ENCODE measurements around the gene GMEB1.
"Not testable (repeated sequence)": the region's sequence is repeated elsewhere in the genome, so short reads cannot be mapped to it uniquely, and the experiment has no call there.

Gene GMEB1, protein sequence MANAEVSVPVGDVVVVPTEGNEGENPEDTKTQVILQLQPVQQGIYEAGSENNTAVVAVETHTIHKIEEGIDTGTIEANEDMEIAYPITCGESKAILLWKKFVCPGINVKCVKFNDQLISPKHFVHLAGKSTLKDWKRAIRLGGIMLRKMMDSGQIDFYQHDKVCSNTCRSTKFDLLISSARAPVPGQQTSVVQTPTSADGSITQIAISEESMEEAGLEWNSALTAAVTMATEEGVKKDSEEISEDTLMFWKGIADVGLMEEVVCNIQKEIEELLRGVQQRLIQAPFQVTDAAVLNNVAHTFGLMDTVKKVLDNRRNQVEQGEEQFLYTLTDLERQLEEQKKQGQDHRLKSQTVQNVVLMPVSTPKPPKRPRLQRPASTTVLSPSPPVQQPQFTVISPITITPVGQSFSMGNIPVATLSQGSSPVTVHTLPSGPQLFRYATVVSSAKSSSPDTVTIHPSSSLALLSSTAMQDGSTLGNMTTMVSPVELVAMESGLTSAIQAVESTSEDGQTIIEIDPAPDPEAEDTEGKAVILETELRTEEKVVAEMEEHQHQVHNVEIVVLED

DNA sequence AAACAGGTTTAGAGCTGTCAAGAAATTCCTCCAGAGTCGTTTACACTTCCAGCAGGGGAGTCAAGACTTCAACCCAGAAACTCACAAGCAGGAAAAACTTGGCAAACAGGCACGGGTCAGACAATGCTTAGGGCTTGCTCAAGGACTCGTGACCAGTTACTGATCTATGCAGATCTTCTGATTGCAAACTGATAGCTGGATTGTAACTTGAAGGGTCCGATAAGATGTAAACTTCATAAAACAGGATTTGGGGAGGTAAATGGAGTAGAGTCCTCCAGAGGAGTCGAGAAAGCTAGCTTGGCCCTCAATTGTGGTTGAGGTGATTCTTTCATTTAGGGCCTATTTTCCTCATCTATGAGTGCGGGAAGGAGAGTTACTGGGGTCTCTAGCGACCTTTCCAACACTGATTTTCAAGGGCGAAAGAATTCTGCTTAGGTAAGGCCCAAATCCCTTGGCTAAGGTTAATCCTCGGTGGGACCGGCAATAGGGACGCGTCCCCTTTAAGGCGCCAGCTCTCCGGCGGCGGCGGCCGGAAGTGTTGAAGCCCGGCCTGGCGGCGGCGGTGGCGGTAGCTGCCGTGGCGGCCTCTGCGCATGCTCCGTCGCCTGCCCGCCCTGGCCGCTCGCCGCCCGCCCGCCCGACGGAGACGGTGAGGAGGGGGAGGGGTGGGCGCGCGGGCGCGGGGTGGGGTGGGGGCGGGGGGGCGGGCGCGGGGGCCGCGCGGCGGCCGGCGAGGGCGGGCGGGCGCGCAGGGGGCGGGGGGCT lies at the start of gene GMEB1:
Gene GMEB1 (plus strand): TSS at position 594 of the 765 bp plus-strand sequence. CDS start 14,829 bp downstream, outside the sequence.
- Histone ChIP-seq H3K4me3 (ENCODE audit: low read length) (peak within 1 kb of the TSS; percentile 87), H3K27ac (ENCODE audit: low read length) (peak within 1 kb of the TSS; percentile 96), H3K27me3 (ENCODE audit: control insufficient read depth, insufficient read depth, low read length) (no peaks in the 10 kb centered on the region), H3K9me3 (ENCODE audit: control insufficient read depth, low read depth, low read length) (no peaks in the 10 kb centered on the region), H3K4me1 (ENCODE audit: control insufficient read depth, low read depth, low read length) (peaks cover 12% of the 10 kb centered on the region), H3K36me3 (ENCODE audit: control insufficient read depth, low read depth, low read length) (no peaks in the 10 kb centered on the region), H3K9ac (ENCODE audit: low read length) (peak within 1 kb of the TSS; percentile 97)

DNA sequence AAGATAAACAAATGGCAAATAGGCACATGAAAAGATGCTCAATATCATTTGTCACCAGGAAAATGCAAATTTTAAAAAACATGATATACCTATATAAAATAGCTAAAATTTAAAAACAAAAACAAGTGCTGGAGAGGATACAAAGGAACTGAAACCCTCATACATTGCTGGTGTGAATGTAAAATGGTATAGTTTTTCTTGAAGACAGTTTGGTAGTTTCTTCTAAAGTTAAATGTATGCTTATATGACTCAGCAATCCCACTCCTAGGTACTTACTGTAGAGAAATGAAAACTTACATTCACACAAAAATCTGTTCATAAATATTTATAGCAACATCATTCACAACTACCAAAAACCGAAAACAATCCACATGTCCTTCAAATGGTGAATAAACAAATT lies 36.9 kb upstream of the GMEB1 start:
- Histone ChIP-seq H3K27ac (ENCODE audit: low read length) (no peak overlapping the region), H3K4me1 (ENCODE audit: control insufficient read depth, low read depth, low read length) (no peaks in the 10 kb centered on the region), H3K4me3 (ENCODE audit: low read length) (no peak overlapping the region), H3K36me3 (ENCODE audit: control insufficient read depth, low read depth, low read length) (no peaks in the 10 kb centered on the region), H3K9ac (ENCODE audit: low read length) (no peak overlapping the region), H3K27me3 (ENCODE audit: control insufficient read depth, insufficient read depth, low read length) (no peaks in the 10 kb centered on the region), H3K9me3 (ENCODE audit: control insufficient read depth, low read depth, low read length) (no peaks in the 10 kb centered on the region)

DNA sequence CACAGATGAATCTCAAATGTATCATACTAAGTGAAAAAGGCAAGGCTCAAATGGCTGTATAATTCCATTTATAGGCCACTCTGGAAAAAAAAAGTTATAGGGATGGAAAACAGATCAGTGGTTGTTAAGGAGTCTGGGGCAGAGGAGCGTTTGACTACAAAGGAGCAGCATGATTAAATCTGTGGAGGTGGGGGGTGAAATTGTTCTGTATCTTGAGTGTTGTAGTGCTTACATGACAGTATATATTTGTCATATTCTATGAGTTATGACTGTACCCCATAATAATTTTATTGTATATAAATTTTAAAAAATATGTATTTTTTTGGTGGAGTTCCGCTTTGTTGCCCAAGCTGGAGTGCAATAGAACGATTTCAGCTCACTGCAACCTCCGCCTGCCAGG lies 36.0 kb upstream of the GMEB1 start:
- no peaks in the 10 kb centered on the region for H3K9me3 ChIP-seq (ENCODE audit: control insufficient read depth, low read depth, low read length)
- H3K36me3 ChIP-seq (ENCODE audit: control insufficient read depth, low read depth, low read length) = no peaks in the 10 kb centered on the region
- H3K27me3 ChIP-seq (ENCODE audit: control insufficient read depth, insufficient read depth, low read length) = no peaks in the 10 kb centered on the region
- no peaks in the 10 kb centered on the region for H3K4me1 ChIP-seq (ENCODE audit: control insufficient read depth, low read depth, low read length)
- no peak overlapping the region for H3K27ac ChIP-seq (ENCODE audit: low read length)
- no peak overlapping the region for H3K4me3 ChIP-seq (ENCODE audit: low read length)
- no peak overlapping the region for H3K9ac ChIP-seq (ENCODE audit: low read length)

DNA sequence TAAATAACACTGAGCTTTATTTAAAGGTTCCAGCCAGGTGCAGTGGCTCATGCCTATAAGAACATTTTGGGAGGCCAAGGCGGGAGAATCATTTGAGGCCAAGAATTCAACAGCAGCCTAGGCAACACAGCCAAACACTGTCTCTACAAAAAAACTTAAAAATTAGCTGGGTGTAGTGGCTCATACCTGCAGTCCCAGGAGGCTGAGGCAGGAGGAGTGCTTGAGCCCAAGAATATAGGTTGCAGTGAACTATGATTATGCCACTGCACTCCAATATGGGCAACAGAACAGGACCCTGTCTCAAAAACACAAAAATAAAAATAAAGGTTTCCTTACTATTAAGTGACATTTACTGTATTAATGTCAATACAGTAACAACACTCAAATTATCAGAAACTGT lies 27.8 kb upstream of the GMEB1 start:
- Histone ChIP-seq H3K27me3 (ENCODE audit: control insufficient read depth, insufficient read depth, low read length) (no peaks in the 10 kb centered on the region), H3K9me3 (ENCODE audit: control insufficient read depth, low read depth, low read length) (no peaks in the 10 kb centered on the region), H3K36me3 (ENCODE audit: control insufficient read depth, low read depth, low read length) (no peaks in the 10 kb centered on the region), H3K4me3 (ENCODE audit: low read length) (no peak overlapping the region), H3K4me1 (ENCODE audit: control insufficient read depth, low read depth, low read length) (peaks cover 9% of the 10 kb centered on the region), H3K9ac (ENCODE audit: low read length) (no peak overlapping the region), H3K27ac (ENCODE audit: low read length) (no peak overlapping the region)

DNA sequence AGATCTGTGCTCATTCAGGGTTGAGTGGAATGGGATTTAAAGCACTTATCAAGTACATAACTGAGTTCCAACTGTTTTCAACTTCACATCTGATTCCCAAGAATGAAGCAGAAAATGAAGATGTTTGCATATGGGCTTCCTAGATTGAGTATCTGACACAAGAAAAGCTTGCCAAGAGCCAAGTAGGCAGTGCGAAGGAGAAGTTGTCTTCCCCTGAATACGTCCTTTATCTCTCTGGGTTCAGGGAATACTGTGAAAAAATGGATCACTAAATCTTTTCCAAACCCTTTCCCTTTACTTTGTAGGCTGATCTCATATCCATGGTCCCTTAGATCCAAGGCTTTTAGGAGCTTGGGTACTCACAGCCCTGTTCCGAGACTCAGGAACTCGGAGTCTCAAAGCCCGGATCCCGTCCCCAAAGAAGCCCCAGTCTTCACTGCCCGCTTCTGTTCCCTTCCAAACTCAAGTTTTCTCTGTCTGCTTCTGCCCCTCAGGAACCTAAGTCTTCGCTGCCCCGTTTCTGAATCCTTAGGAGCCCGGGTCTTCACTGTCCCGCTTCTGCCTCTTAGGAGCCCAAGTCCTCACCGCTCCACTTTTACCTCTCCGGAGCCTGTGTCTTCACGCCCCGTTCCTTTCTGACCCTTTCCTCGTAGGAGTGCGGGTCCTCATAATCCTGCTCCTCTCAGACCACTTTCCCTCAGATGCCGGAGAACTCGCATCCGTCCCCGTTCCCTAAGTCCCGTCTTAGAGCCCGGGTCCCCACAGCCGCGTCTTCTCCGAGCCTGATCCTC lies 26.3 kb upstream of the GMEB1 start:
- H3K27me3 ChIP-seq (ENCODE audit: control insufficient read depth, insufficient read depth, low read length) = no peaks in the 10 kb centered on the region
- no peaks in the 10 kb centered on the region for H3K36me3 ChIP-seq (ENCODE audit: control insufficient read depth, low read depth, low read length)
- H3K4me3 ChIP-seq (ENCODE audit: low read length) = peak overlapping the region; percentile 91
- peak overlapping the region; percentile 83 for H3K9ac ChIP-seq (ENCODE audit: low read length)
- peak overlapping the region; percentile 73 for H3K27ac ChIP-seq (ENCODE audit: low read length)
- H3K9me3 ChIP-seq (ENCODE audit: control insufficient read depth, low read depth, low read length) = no peaks in the 10 kb centered on the region
- peaks cover 9% of the 10 kb centered on the region for H3K4me1 ChIP-seq (ENCODE audit: control insufficient read depth, low read depth, low read length)

DNA sequence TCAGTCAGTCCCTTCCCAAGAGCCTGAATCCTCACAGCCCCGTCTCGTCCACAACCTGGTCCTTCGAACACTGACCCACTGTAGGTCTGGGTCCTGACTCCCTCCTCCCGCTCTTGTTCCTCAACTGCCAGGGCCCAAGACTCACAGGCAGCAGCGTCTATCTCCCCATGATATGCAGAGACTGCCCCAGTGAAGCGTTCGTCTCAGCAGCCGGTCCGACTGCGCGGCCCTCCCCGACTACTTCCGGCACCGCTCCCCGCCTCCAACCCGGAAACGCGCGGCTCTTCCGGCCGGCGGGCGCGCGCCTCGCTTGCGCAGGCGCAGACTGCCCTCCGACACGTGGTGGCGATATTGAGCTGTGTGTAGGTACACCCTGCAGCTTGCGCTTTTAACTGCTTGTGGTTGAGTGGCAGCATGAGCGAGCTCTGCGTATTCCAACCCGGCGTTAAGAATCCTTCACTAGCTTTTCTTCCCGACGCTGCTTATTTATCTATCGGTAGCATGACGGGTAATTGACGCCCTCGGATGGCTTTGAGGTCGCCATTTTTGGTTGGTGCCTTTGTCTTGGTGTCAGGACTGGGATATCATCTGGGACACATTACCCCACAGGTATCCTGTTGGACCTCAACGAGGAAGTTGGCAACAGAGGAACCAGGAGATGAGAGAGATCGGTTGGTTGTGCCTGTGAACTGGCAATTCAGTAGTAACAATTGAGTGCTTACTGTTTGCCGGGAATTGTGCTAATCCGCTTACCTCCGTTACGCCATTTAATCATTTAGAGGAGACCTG lies 25.5 kb upstream of the GMEB1 start, which contains the start of gene TAF12:
Gene TAF12 (minus strand): TSS at position 221 of the 789 bp plus-strand sequence. CDS start 20,986 bp downstream, outside the sequence.
- H3K27ac ChIP-seq (ENCODE audit: low read length) = peak within 1 kb of the TSS; percentile 88
- peaks cover 13% of the 10 kb centered on the region for H3K4me1 ChIP-seq (ENCODE audit: control insufficient read depth, low read depth, low read length)
- peak within 1 kb of the TSS; percentile 91 for H3K4me3 ChIP-seq (ENCODE audit: low read length)
- no peaks in the 10 kb centered on the region for H3K9me3 ChIP-seq (ENCODE audit: control insufficient read depth, low read depth, low read length)
- H3K27me3 ChIP-seq (ENCODE audit: control insufficient read depth, insufficient read depth, low read length) = no peaks in the 10 kb centered on the region
- H3K36me3 ChIP-seq (ENCODE audit: control insufficient read depth, low read depth, low read length) = no peaks in the 10 kb centered on the region
- H3K9ac ChIP-seq (ENCODE audit: low read length) = peak within 1 kb of the TSS; percentile 83

DNA sequence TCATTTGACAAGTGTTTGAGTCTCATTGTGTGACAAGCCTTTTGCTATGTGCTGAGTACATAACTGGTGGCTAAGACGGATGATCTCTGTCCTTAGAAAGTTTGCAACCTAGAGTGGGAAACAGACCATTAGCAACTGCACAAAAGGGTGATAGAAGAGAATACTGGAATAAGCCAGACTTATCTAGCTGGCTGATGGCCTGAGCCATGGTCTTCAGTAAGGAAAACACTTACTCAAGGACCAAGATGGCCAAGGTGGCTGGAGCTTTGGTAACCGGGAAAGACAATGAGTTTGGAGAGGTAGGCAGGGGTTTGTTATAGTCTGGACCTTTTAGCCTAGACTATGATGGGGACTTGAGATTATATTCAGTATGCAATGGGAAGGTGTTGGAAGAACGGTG lies 24.1 kb upstream of the GMEB1 start:
- Histone ChIP-seq H3K27me3 (ENCODE audit: control insufficient read depth, insufficient read depth, low read length) (no peaks in the 10 kb centered on the region), H3K4me1 (ENCODE audit: control insufficient read depth, low read depth, low read length) (peaks cover 16% of the 10 kb centered on the region), H3K9me3 (ENCODE audit: control insufficient read depth, low read depth, low read length) (no peaks in the 10 kb centered on the region), H3K4me3 (ENCODE audit: low read length) (no peak overlapping the region), H3K9ac (ENCODE audit: low read length) (no peak overlapping the region), H3K36me3 (ENCODE audit: control insufficient read depth, low read depth, low read length) (no peaks in the 10 kb centered on the region), H3K27ac (ENCODE audit: low read length) (no peak overlapping the region)

DNA sequence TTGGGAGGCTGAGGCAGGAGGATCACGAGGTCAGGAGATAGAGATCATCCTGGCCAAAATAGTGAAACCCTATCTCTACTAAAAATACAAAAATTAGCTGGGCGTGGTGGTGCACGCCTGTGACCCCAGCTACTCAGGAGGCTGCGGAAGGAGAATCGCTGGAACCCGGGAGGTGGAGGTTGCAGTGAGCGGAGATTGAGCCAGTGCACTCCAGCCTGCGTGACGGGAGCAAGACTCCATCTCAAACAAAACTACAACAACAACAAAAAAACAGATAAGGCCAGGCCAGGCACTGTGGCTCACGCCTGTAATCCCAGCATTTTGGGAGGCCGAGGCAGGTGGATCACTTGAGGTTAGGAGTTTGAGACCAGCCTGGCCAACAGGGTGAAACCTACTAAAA lies 23.2 kb upstream of the GMEB1 start:
- H3K4me1 ChIP-seq (ENCODE audit: control insufficient read depth, low read depth, low read length) = peaks cover 16% of the 10 kb centered on the region
- not testable (repeated sequence) for H3K36me3 ChIP-seq (ENCODE audit: control insufficient read depth, low read depth, low read length); H3K27me3 ChIP-seq (ENCODE audit: control insufficient read depth, insufficient read depth, low read length); H3K9me3 ChIP-seq (ENCODE audit: control insufficient read depth, low read depth, low read length); H3K27ac ChIP-seq (ENCODE audit: low read length); H3K9ac ChIP-seq (ENCODE audit: low read length); H3K4me3 ChIP-seq (ENCODE audit: low read length)

DNA sequence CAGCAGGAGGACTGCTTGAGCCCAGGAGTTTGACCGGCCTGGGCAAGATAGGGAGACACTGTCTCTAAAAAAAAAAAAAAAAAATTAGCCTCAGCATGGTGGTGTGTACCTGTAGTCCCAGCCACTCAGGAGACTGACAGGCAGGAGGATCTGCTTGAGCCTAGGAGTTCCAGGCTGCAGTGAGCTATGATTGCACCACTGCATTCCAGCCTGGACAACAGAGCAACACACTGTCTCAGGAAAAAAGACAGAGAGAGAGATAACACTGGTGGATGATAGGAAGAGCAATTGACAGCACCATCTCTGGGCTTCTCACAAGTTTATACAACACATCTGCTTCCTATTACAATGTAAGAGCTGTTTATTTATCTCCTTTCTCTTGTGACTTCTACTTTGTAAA lies 22.5 kb upstream of the GMEB1 start:
- no peak overlapping the region for H3K9ac ChIP-seq (ENCODE audit: low read length)
- no peak overlapping the region for H3K27ac ChIP-seq (ENCODE audit: low read length)
- no peaks in the 10 kb centered on the region for H3K9me3 ChIP-seq (ENCODE audit: control insufficient read depth, low read depth, low read length)
- no peaks in the 10 kb centered on the region for H3K36me3 ChIP-seq (ENCODE audit: control insufficient read depth, low read depth, low read length)
- H3K27me3 ChIP-seq (ENCODE audit: control insufficient read depth, insufficient read depth, low read length) = no peaks in the 10 kb centered on the region
- peaks cover 16% of the 10 kb centered on the region for H3K4me1 ChIP-seq (ENCODE audit: control insufficient read depth, low read depth, low read length)
- H3K4me3 ChIP-seq (ENCODE audit: low read length) = no peak overlapping the region

DNA sequence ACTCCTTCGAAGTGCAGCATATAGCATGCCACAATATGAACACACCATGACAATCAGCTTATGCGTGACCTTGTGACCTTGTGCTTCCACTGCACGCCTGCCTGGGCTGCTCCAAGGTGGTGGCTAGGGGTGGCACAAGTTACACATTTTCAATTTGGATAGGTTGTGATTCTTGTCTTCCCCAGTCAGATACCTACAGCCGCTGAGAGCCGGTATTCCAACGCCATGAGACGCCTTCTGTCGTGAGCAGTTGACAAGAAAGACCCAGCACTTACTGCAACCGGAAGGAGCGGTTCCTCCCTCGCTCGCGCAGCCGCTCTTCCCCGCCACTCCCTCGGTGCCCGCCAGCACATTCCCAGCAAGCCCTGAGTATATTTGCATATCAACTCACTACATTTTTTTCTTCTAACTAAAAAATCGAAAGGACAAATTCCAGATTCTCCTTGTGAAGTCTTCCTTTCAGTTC lies 20.5 kb upstream of the GMEB1 start:
- Histone ChIP-seq H3K4me1 (ENCODE audit: control insufficient read depth, low read depth, low read length) (peaks cover 12% of the 10 kb centered on the region), H3K9me3 (ENCODE audit: control insufficient read depth, low read depth, low read length) (no peaks in the 10 kb centered on the region), H3K27ac (ENCODE audit: low read length) (peak overlapping the region; percentile 100), H3K4me3 (ENCODE audit: low read length) (peak overlapping the region; percentile 48), H3K27me3 (ENCODE audit: control insufficient read depth, insufficient read depth, low read length) (no peaks in the 10 kb centered on the region), H3K9ac (ENCODE audit: low read length) (peak overlapping the region; percentile 93), H3K36me3 (ENCODE audit: control insufficient read depth, low read depth, low read length) (no peaks in the 10 kb centered on the region)
